ENCODE measurements around the gene MSH3.

MSH3 gene

DNA sequence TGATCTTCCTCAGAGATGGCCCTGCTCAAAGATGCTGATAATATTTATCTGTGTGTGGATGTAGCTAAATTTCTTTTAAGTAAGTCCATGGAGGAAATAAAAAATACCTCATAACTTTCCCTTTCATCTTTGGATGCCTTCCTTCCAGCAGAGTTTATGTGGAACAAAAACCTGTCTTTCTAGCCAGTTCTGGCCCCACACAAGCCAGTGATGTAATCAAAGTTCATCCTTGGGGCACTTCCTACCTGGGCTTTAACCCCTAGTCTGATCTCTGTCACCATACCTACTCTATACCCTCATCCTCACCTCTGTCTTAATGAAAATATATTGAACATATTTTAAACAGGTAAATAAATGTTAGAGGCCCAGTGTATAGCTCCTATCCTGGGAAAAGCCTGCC lies 265.9 kb downstream of the MSH3 start:
- Mint-ChIP-seq H3K4me1 (ENCODE audit: low read depth) (peaks cover 17% of the 10 kb centered on the region), H3K4me3 (no peak overlapping the region), H3K27ac (no peak overlapping the region), H3K36me3 (ENCODE audit: low read depth) (no peaks in the 10 kb centered on the region), H3K9me3 (no peaks in the 10 kb centered on the region), H3K27me3 (ENCODE audit: low read depth) (no peaks in the 10 kb centered on the region)
- no peak for DNase-seq (ENCODE audit: low spot score)

DNA sequence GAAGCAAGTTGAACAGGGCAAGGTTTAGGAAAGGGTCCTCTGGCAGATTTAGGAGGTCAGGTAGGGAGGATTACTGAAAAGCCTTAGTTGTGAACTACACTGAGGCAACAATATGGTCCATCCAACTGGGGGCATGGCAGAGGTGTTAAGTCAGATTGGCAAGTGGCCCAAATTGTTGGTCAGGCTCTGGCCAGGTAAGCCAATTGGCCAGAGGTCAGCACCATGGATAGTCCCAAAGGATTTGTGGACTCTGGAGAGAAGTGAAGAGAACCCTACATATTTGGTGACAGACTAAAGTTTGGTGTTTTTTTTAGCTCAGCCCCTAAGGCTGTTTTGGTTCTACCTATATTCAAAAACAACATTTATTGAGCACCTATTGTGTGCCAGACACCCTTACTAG lies 266.6 kb downstream of the MSH3 start:
- Mint-ChIP-seq H3K27me3 (ENCODE audit: low read depth) (no peaks in the 10 kb centered on the region), H3K4me3 (no peak overlapping the region), H3K4me1 (ENCODE audit: low read depth) (peaks cover 23% of the 10 kb centered on the region), H3K36me3 (ENCODE audit: low read depth) (no peaks in the 10 kb centered on the region), H3K9me3 (no peaks in the 10 kb centered on the region), H3K27ac (no peak overlapping the region)
- DNase-seq (ENCODE audit: low spot score): no peak

DNA sequence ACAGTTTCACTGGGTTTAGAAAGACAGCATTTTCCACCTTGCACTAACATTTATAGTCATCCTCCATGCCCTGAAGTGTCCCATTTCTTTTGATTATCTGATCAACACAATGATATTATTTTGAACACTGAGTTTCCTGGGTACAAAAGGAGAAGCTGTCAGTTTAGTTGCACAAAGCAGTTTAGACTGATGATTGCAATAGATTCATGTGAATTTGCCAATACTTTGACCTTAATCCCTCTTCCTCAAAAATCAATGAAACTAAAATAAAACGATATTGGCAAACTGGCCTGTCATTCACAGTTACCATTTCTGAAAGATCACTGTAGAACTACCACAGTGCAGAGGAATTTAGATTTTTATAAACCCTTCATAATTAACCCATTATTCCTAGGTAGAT lies 271.5 kb downstream of the MSH3 start:
- Mint-ChIP-seq H3K4me3 (no peak overlapping the region), H3K36me3 (ENCODE audit: low read depth) (no peaks in the 10 kb centered on the region), H3K27me3 (ENCODE audit: low read depth) (no peaks in the 10 kb centered on the region), H3K4me1 (ENCODE audit: low read depth) (peaks cover 17% of the 10 kb centered on the region), H3K9me3 (no peaks in the 10 kb centered on the region), H3K27ac (no peak overlapping the region)
- DNase-seq (ENCODE audit: low spot score): no peak

All from T-helper 2 cell treated with Interferon-gamma antibody and Interleukin-4, amounts not matched to agents 5 μg/mL and 100 μg/mL, for 36 hours (primary cell).